ENCODE data around the gene CPB1. TPM values are rescaled to one million over a fixed set of nuclear protein-coding genes. Genes with fewer than 3 reads are reported as not detected.

The CPB1 gene
- total and polyA plus RNA-seq, 8 donors, result 3,071 to 29,247 (median 22,743) TPM

GRCh38 chr3:148815316-148816110 is 12.1 kb upstream of the CPB1 start:
- DNase-seq, result no peak
- peaks cover 0 to 7% (median 7%) of the 10 kb centered on the region in 3 donors for H3K4me1 ChIP-seq
- intact Hi-C loops (cut with DNase I), result no loop called here
- no peak for FAIRE-seq
- no peak overlapping the region for H3K4me3 ChIP-seq
- TF ChIP-seq CTCF (IDR thresholded peaks at IDR 0.05), result no peak
- ATAC-seq, result no peak
- H3K27ac ChIP-seq, result no peak overlapping the region
- no peaks in the 10 kb centered on the region for H3K27me3 ChIP-seq
- WGBS, 2 donors, result 80 to 86% methylated on average over 11 of the region's 11 CpGs
- no peaks in the 10 kb centered on the region for H3K36me3 ChIP-seq
- H3K9me3 ChIP-seq, result no peaks in the 10 kb centered on the region

- H3K27ac ChIP-seq, result no peak overlapping the region
- H3K4me1 ChIP-seq, result peaks cover 0 to 16% (median 12%) of the 10 kb centered on the region in 3 donors
- intact Hi-C loops (cut with DNase I), result no loop called here
- no peak for TF ChIP-seq CTCF (IDR thresholded peaks at IDR 0.05)
- no peaks in the 10 kb centered on the region for H3K36me3 ChIP-seq
- no peak for FAIRE-seq
- H3K4me3 ChIP-seq, result no peak overlapping the region
- ATAC-seq, result no peak
- H3K27me3 ChIP-seq, result no peaks in the 10 kb centered on the region
- 72 to 74% methylated on average over 2 of the region's 2 CpGs for WGBS, 2 donors
- no peaks in the 10 kb centered on the region for H3K9me3 ChIP-seq
- DNase-seq, result no peak
Observed at GRCh38 chr3:148816427-148816826, 11.2 kb upstream of the CPB1 start.

- Histone ChIP-seq H3K4me3 (no peak overlapping the region), H3K27ac (no peak overlapping the region), H3K9me3 (no peaks in the 10 kb centered on the region), H3K4me1 (peaks cover 0 to 16% (median 12%) of the 10 kb centered on the region in 3 donors), H3K27me3 (no peaks in the 10 kb centered on the region), H3K36me3 (no peaks in the 10 kb centered on the region)
- TF ChIP-seq CTCF (IDR thresholded peaks at IDR 0.05), result no peak
- DNase-seq (no peak), ATAC-seq (peak in 1 of 4 donors; percentile 37), FAIRE-seq (no peak)
- intact Hi-C loops (cut with DNase I), result no loop called here
- WGBS, 2 donors, result 8 to 12% methylated on average over 3 of the region's 3 CpGs
Observed at GRCh38 chr3:148816981-148817525, 10.6 kb upstream of the CPB1 start.

- Histone ChIP-seq H3K27me3 (no peaks in the 10 kb centered on the region), H3K4me3 (no peak overlapping the region), H3K36me3 (no peaks in the 10 kb centered on the region), H3K27ac (peak overlapping the region in 2 of 4 donors; percentile 5 to 34), H3K4me1 (peaks cover 0 to 23% (median 12%) of the 10 kb centered on the region in 3 donors), H3K9me3 (no peaks in the 10 kb centered on the region)
- intact Hi-C loops (cut with DNase I), result no loop called here
- 52 to 54% methylated on average over 7 of the region's 7 CpGs for WGBS, 2 donors
- FAIRE-seq, result no peak
- peak in 2 of 4 donors; percentile 21 to 39 for ATAC-seq
- DNase-seq, result no peak
- TF ChIP-seq CTCF (IDR thresholded peaks at IDR 0.05), result no peak
Observed at GRCh38 chr3:148820361-148821245, 7.0 kb upstream of the CPB1 start.
